Activated naive CD4-positive, alpha-beta T cell treated with anti-CD3 and anti-CD28 coated beads, Interleukin-2, amount 10 ng/mL, durations not matched to agents 7 days and 5 days (primary cell): ENCODE results near the gene DEFB110.

Experiments used
- CTCF ChIA-PET: fragments of 350-600 bp; sonication (Branson Sonifier 250); formaldehyde crosslinking; loops from one replicate; lab custom pipeline; 2021; ENCODE audit warnings: antibody characterized with exemption; lab: Charles Lee
- DNase-seq: peaks from one replicate; pipeline ENCODE4 v3.0.0-alpha.2; 2020
- H3K27ac Mint-ChIP-seq: one replicate; pipeline ENCODE4 v1.8.0; 2021; ENCODE audit warnings: mild to moderate bottlenecking, moderate library complexity, mixed read lengths
- H3K27me3 Mint-ChIP-seq: one replicate; pipeline ENCODE4 v1.8.0; 2021; ENCODE audit warnings: mild to moderate bottlenecking, mixed read lengths
- H3K36me3 Mint-ChIP-seq: one replicate; pipeline ENCODE4 v1.8.0; 2021; ENCODE audit warnings: mixed read lengths
- H3K4me1 Mint-ChIP-seq: one replicate; pipeline ENCODE4 v1.8.0; 2021; ENCODE audit warnings: mixed read lengths
- H3K4me3 Mint-ChIP-seq: one replicate; pipeline ENCODE4 v1.8.0; 2021; ENCODE audit warnings: mild to moderate bottlenecking, moderate library complexity, mixed read lengths
- H3K9me3 Mint-ChIP-seq: one replicate; pipeline ENCODE4 v1.8.0; 2021; ENCODE audit warnings: mixed read lengths

The DEFB110 gene

GRCh38 chr6:50021894-50022293 is at the start of gene DEFB110:
DEFB110 (minus strand) TSS chr6:50021994; CDS start chr6:50021935, 59 bp downstream.
- no peak within 1 kb of the TSS for H3K27ac Mint-ChIP-seq
- H3K4me1 Mint-ChIP-seq, result no peaks in the 10 kb centered on the region
- H3K27me3 Mint-ChIP-seq, result no peaks in the 10 kb centered on the region
- H3K36me3 Mint-ChIP-seq, result no peaks in the 10 kb centered on the region
- no peak within 1 kb of the TSS for H3K4me3 Mint-ChIP-seq
- no peak for DNase-seq
- peaks cover 2% of the 10 kb centered on the region for H3K9me3 Mint-ChIP-seq
- CTCF ChIA-PET, result no interaction called here

GRCh38 chr6:50070101-50070500 is 48.3 kb upstream of the DEFB110 start:
- Mint-ChIP-seq H3K27ac (no peak overlapping the region), H3K27me3 (no peaks in the 10 kb centered on the region), H3K4me3 (no peak overlapping the region), H3K9me3 (peaks cover 2% of the 10 kb centered on the region), H3K36me3 (no peaks in the 10 kb centered on the region), H3K4me1 (no peaks in the 10 kb centered on the region)
- DNase-seq, result no peak
- CTCF ChIA-PET, result no interaction called here

GRCh38 chr6:50062051-50062450 is 40.3 kb upstream of the DEFB110 start:
- Mint-ChIP-seq H3K4me1 (no peaks in the 10 kb centered on the region), H3K36me3 (no peaks in the 10 kb centered on the region), H3K9me3 (peaks cover 6% of the 10 kb centered on the region), H3K27me3 (no peaks in the 10 kb centered on the region), H3K4me3 (no peak overlapping the region), H3K27ac (no peak overlapping the region)
- no peak for DNase-seq
- CTCF ChIA-PET, result no interaction called here

DNA sequence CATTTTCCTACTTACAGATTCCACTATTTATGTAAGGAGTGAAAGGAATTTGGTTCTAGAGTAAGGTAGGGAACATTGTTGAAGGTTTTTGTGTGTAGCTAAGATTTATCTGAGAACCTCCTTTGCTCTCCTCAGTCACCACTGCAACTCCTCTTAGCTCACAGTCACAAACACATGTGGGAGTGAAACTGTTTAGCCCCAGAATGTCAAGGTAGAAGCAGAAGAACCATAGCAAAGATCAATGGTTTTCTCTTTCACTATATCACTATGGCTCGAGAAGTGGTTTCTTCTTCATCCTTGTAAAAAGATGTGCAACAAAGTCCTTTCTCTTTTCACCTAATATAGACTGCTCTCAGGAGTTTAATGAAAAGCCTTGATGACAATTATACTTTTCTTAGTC is 34.4 kb upstream of the DEFB110 start:
- CTCF ChIA-PET, result no interaction called here
- Mint-ChIP-seq H3K4me3 (no peak overlapping the region), H3K4me1 (no peaks in the 10 kb centered on the region), H3K27ac (no peak overlapping the region), H3K36me3 (no peaks in the 10 kb centered on the region), H3K27me3 (no peaks in the 10 kb centered on the region), H3K9me3 (peaks cover 6% of the 10 kb centered on the region)
- DNase-seq, result no peak

DNA sequence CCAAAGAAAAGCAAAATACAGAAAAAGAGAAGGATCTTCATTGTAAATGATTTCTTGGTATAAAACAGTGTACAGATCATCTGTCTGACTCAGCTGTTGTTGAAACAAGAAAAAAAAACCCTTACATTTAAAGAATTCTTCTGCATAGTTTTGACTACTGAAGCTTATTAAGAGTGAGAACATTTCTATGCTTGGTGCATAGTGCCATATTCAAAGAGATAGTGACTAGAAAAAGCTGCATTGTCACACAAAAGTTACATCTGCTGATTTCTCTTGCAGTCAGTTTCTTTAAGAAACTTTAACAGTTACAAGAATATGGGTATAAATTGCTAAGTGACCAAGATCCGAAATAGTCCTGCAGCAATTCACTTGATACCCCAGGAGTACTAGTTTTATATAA is 28.0 kb upstream of the DEFB110 start, which contains the start of gene DEFB112:
Gene DEFB112, minus strand, starts transcription at position 101 of the 400 bp plus-strand sequence. Its CDS starts 60 bp downstream, at position 41.
- no peaks in the 10 kb centered on the region for H3K27me3 Mint-ChIP-seq
- no peaks in the 10 kb centered on the region for H3K36me3 Mint-ChIP-seq
- no peaks in the 10 kb centered on the region for H3K9me3 Mint-ChIP-seq
- H3K4me3 Mint-ChIP-seq, result no peak within 1 kb of the TSS
- H3K4me1 Mint-ChIP-seq, result no peaks in the 10 kb centered on the region
- H3K27ac Mint-ChIP-seq, result no peak within 1 kb of the TSS
- no peak for DNase-seq
- CTCF ChIA-PET, result no interaction called here

GRCh38 chr6:50047026-50047425 is 25.2 kb upstream of the DEFB110 start:
- no peaks in the 10 kb centered on the region for H3K4me1 Mint-ChIP-seq
- no peaks in the 10 kb centered on the region for H3K27me3 Mint-ChIP-seq
- H3K36me3 Mint-ChIP-seq, result no peaks in the 10 kb centered on the region
- DNase-seq, result no peak
- no peak overlapping the region for H3K27ac Mint-ChIP-seq
- no peaks in the 10 kb centered on the region for H3K9me3 Mint-ChIP-seq
- H3K4me3 Mint-ChIP-seq, result no peak overlapping the region
- CTCF ChIA-PET, result no interaction called here

- Mint-ChIP-seq H3K4me3 (no peak overlapping the region), H3K36me3 (no peaks in the 10 kb centered on the region), H3K27me3 (no peaks in the 10 kb centered on the region), H3K4me1 (no peaks in the 10 kb centered on the region), H3K9me3 (peaks cover 5% of the 10 kb centered on the region), H3K27ac (no peak overlapping the region)
- CTCF ChIA-PET, result no interaction called here
- DNase-seq, result no peak
Observed at GRCh38 chr6:50030777-50031562, 9.2 kb upstream of the DEFB110 start.

GRCh38 chr6:50030350-50030749 is 8.6 kb upstream of the DEFB110 start:
- Mint-ChIP-seq H3K9me3 (peaks cover 6% of the 10 kb centered on the region), H3K36me3 (no peaks in the 10 kb centered on the region), H3K4me3 (no peak overlapping the region), H3K4me1 (no peaks in the 10 kb centered on the region), H3K27me3 (no peaks in the 10 kb centered on the region), H3K27ac (no peak overlapping the region)
- no peak for DNase-seq
- CTCF ChIA-PET, result no interaction called here

DNA sequence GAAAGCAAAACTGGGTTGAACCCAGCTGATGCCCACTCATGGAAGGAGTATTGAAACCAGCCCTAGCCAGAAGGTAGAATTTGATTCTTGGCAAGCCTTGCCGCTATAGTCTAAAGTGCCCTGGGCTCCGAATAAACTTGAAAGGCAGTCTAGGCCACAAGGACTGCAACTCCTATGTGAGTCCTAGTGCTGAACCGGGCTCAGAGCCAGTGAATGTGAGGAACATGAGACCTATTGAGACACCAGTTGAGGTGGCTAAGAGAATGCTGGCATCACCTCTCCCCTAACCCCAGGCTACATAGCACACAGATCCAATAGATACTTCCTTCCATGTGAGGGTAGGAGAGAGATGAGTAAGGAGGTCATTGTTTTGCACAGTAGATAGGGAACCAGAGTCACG is 3.5 kb upstream of the DEFB110 start:
- CTCF ChIA-PET, result no interaction called here
- no peak for DNase-seq
- H3K27ac Mint-ChIP-seq, result no peak overlapping the region
- no peaks in the 10 kb centered on the region for H3K27me3 Mint-ChIP-seq
- H3K4me1 Mint-ChIP-seq, result no peaks in the 10 kb centered on the region
- H3K36me3 Mint-ChIP-seq, result no peaks in the 10 kb centered on the region
- H3K9me3 Mint-ChIP-seq, result peaks cover 5% of the 10 kb centered on the region
- H3K4me3 Mint-ChIP-seq, result no peak overlapping the region

- no peaks in the 10 kb centered on the region for H3K4me1 Mint-ChIP-seq
- H3K4me3 Mint-ChIP-seq, result no peak overlapping the region
- no peak overlapping the region for H3K27ac Mint-ChIP-seq
- CTCF ChIA-PET, result no interaction called here
- H3K9me3 Mint-ChIP-seq, result no peaks in the 10 kb centered on the region
- no peak for DNase-seq
- H3K27me3 Mint-ChIP-seq, result no peaks in the 10 kb centered on the region
- no peaks in the 10 kb centered on the region for H3K36me3 Mint-ChIP-seq
Observed at GRCh38 chr6:50007819-50008218, 14.0 kb downstream of the DEFB110 start.

- H3K9me3 Mint-ChIP-seq, result no peaks in the 10 kb centered on the region
- no peaks in the 10 kb centered on the region for H3K36me3 Mint-ChIP-seq
- H3K27me3 Mint-ChIP-seq, result no peaks in the 10 kb centered on the region
- CTCF ChIA-PET, result no interaction called here
- H3K4me1 Mint-ChIP-seq, result no peaks in the 10 kb centered on the region
- no peak overlapping the region for H3K27ac Mint-ChIP-seq
- DNase-seq, result no peak
- no peak overlapping the region for H3K4me3 Mint-ChIP-seq
Observed at GRCh38 chr6:50003139-50003538, 18.7 kb downstream of the DEFB110 start.

- Mint-ChIP-seq H3K4me1 (no peaks in the 10 kb centered on the region), H3K27ac (no peak overlapping the region), H3K9me3 (no peaks in the 10 kb centered on the region), H3K4me3 (no peak overlapping the region), H3K27me3 (no peaks in the 10 kb centered on the region), H3K36me3 (no peaks in the 10 kb centered on the region)
- no peak for DNase-seq
- CTCF ChIA-PET, result no interaction called here
Observed at GRCh38 chr6:49995278-49995677, 26.5 kb downstream of the DEFB110 start.

GRCh38 chr6:49988900-49989299 is 32.9 kb downstream of the DEFB110 start:
- DNase-seq, result no peak

DNA sequence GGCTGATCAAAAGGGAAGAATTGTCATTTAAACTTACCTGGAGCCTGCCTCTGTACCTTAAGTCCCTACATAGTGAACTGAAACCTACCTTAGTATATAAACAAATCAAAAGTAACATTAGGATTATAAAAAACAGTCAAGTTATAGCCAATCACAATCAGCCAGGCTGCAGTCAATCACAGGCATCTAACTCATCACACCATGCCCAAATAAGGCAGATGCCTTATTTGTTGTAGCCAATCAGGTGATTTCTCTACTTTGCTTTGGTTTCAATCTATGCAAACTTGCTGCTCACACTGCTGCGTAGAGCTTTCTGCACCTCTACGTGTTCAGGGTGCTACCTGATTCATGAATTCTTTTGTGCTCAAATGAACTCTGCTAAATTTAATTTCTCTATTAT is 34.0 kb downstream of the DEFB110 start:
- CTCF ChIA-PET, result no interaction called here
- H3K4me3 Mint-ChIP-seq, result no peak overlapping the region
- DNase-seq, result no peak
- no peaks in the 10 kb centered on the region for H3K27me3 Mint-ChIP-seq
- no peaks in the 10 kb centered on the region for H3K36me3 Mint-ChIP-seq
- no peaks in the 10 kb centered on the region for H3K4me1 Mint-ChIP-seq
- no peaks in the 10 kb centered on the region for H3K9me3 Mint-ChIP-seq
- no peak overlapping the region for H3K27ac Mint-ChIP-seq

More at GRCh38 chr6:49988900-49989299, 32.9 kb downstream of the DEFB110 start:
- H3K9me3 Mint-ChIP-seq, result no peaks in the 10 kb centered on the region
- no peaks in the 10 kb centered on the region for H3K36me3 Mint-ChIP-seq
- no peak overlapping the region for H3K4me3 Mint-ChIP-seq
- H3K4me1 Mint-ChIP-seq, result no peaks in the 10 kb centered on the region
- H3K27me3 Mint-ChIP-seq, result no peaks in the 10 kb centered on the region
- CTCF ChIA-PET, result no interaction called here
- H3K27ac Mint-ChIP-seq, result no peak overlapping the region

DNA sequence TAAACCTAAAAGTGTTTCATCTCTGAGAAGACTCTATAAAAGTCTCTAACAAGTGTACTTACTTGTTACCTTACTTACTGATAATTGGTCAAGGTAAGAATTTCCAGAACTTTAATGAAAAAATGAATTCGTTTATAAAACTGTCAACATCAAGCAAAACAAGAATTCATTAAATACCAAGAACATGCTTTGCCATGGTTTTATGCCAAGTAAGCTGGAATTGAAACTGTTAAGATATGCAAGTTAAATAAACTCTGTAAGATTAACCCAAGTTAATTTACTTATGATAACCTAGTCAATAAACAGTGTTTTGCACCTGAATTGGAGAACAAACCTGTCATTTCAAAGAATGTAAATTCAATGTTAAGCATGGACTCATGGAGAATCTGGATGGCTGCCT is 35.2 kb downstream of the DEFB110 start:
- no peak for DNase-seq
- CTCF ChIA-PET, result no interaction called here
- Mint-ChIP-seq H3K4me3 (no peak overlapping the region), H3K9me3 (no peaks in the 10 kb centered on the region), H3K27me3 (no peaks in the 10 kb centered on the region), H3K36me3 (no peaks in the 10 kb centered on the region), H3K4me1 (no peaks in the 10 kb centered on the region), H3K27ac (no peak overlapping the region)
